Measurements from ENCODE around the gene NBEA.

The NBEA gene

GRCh38 chr13:35720690-35721554 lies 778.9 kb downstream of the NBEA start:
- DNase-seq = peak; percentile 67 to 70

Data from activated T-cell treated with anti-CD3 and anti-CD28 coated beads, Interleukin-2, amount 50 U/mL, for 48 hours (primary cell).